A673 (cell line): Measurements from ENCODE around the gene SH3RF3.

Experiments used
- EZH2 ChIP-seq: fragments of 200-600 bp; sonication (generic); IDR thresholded peaks from 2 replicates; pipeline ENCODE4 v1.6.1; 2017; ENCODE audit warnings: borderline replicate concordance, low read depth, mild to moderate bottlenecking, mixed read lengths, antibody characterized with exemption, low read length; ENCODE audit not compliant: poor library complexity, severe bottlenecking
- TF ChIP-seq, protein P1 (sequence below): fragments of 300-800, 200-600 bp; sonication (generic); conservative IDR thresholded peaks from 2 replicates; pipeline ENCODE4 v1.5.1; 2017; ENCODE audit warnings: low read depth, mild to moderate bottlenecking, antibody characterized with exemption, low read length, moderate library complexity, mixed read lengths

DNA sequence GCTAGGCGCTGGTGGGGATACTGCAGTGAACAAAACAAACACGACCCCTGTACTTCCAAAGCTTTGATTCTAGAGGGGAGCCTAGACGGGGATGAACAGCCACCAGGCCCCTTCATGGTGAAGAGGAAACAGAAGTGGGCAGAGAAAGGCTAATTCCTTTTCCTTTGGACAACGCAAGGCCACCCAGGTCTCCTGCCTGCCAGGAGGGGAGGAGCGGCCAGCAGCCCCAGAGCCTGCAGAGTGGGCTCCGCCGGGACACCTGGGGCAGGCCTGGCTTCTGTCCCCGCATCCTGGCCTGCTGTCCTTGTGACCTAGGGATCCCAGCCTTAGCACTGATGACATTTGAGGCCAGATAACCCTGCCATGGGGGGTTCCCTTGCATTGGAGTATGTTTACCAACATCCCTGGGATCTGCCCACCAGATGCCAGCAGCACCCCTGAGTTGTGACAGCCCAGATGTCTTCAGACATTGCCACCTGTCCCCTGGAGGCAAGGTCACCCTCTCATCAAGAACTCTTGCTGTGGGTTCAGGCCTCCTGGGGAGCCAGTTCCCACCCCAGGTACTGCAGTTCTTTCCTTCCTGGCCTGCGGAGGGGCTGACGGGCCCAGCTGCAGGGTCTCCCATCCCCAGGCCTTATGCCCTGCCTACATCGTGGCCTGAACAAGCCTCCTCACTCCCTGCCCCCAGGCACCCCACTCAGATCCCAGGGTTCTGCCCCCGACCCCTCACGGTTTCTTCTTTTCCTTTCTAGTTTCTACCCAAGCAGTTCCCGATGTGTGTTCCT is 359.1 kb downstream of the SH3RF3 start:
- TF ChIP-seq, protein P1, sequence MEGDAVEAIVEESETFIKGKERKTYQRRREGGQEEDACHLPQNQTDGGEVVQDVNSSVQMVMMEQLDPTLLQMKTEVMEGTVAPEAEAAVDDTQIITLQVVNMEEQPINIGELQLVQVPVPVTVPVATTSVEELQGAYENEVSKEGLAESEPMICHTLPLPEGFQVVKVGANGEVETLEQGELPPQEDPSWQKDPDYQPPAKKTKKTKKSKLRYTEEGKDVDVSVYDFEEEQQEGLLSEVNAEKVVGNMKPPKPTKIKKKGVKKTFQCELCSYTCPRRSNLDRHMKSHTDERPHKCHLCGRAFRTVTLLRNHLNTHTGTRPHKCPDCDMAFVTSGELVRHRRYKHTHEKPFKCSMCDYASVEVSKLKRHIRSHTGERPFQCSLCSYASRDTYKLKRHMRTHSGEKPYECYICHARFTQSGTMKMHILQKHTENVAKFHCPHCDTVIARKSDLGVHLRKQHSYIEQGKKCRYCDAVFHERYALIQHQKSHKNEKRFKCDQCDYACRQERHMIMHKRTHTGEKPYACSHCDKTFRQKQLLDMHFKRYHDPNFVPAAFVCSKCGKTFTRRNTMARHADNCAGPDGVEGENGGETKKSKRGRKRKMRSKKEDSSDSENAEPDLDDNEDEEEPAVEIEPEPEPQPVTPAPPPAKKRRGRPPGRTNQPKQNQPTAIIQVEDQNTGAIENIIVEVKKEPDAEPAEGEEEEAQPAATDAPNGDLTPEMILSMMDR, result no peak
- TF ChIP-seq EZH2, result no peak
